Smooth muscle cell (in vitro differentiated cells): ENCODE measurements around the gene MCM6. TPM values are rescaled to one million over a fixed set of nuclear protein-coding genes. Genes with fewer than 3 reads are reported as not detected.
"Not testable (repeated sequence)": the region's sequence is repeated elsewhere in the genome, so short reads cannot be mapped to it uniquely, and the experiment has no call there.

ENCODE experiments used
- DNase-seq: peaks from one replicate; lab custom pipeline; 2025; ENCODE audit not compliant: unreplicated experiment; lab: John Stamatoyannopoulos, UW
- H2AFZ ChIP-seq: fragments of 200-600 bp; sonication (generic); 2 replicates; pipeline ENCODE4 v1.6.0; 2016; ENCODE audit warnings: antibody characterized with exemption, low read depth, mild to moderate bottlenecking
- H3F3A ChIP-seq: fragments of 200-600 bp; sonication (generic); 2 replicates; pipeline ENCODE4 v1.6.0; 2017; ENCODE audit warnings: antibody characterized with exemption, low read depth
- H3K27ac ChIP-seq: fragments of 200-600 bp; sonication (generic); 2 replicates; pipeline ENCODE4 v1.5.1; 2016; ENCODE audit warnings: low read depth, mild to moderate bottlenecking
- H3K27me3 ChIP-seq: fragments of 200-600 bp; sonication (generic); 2 replicates; pipeline ENCODE4 v1.6.1; 2016; ENCODE audit warnings: low read depth, mild to moderate bottlenecking
- H3K36me3 ChIP-seq: fragments of 200-600 bp; sonication (generic); 2 replicates; pipeline ENCODE4 v1.5.1; 2016; ENCODE audit warnings: low read depth
- H3K4me1 ChIP-seq: fragments of 200-600 bp; sonication (generic); 2 replicates; pipeline ENCODE4 v1.5.1; 2016; ENCODE audit warnings: low read depth
- H3K4me2 ChIP-seq: fragments of 200-600 bp; sonication (generic); 2 replicates; pipeline ENCODE4 v1.6.0; 2016; ENCODE audit warnings: mild to moderate bottlenecking
- H3K4me3 ChIP-seq: fragments of 200-600 bp; sonication (generic); 2 replicates; pipeline ENCODE4 v1.5.1; 2016; ENCODE audit warnings: mild to moderate bottlenecking
- H3K79me2 ChIP-seq: fragments of 200-600 bp; sonication (generic); 2 replicates; pipeline ENCODE4 v1.6.0; 2016; ENCODE audit warnings: low read depth, mild to moderate bottlenecking
- H3K9ac ChIP-seq: fragments of 200-600 bp; sonication (generic); 2 replicates; pipeline ENCODE4 v1.6.0; 2016; ENCODE audit warnings: low read depth
- H3K9me3 ChIP-seq: fragments of 200-600 bp; sonication (generic); replicated peaks from 2 replicates; pipeline ENCODE4 v1.5.1; 2016; ENCODE audit warnings: low read depth
- H4K20me1 ChIP-seq: fragments of 200-600 bp; sonication (generic); 2 replicates; pipeline ENCODE4 v1.6.0; 2016; ENCODE audit warnings: low read depth
- WGBS: methylation state at CpG from one replicate; pipeline ENCODE4 v1.1.7; 2016; ENCODE audit warnings: low lambda C conversion rate; 5-methylcytosine and 5-hydroxymethylcytosine counted together
- polyA plus RNA-seq: library from polyadenylated mRNA; unstranded; fragments of >200 nt; fragmentation: Nextera tagmentation; extraction: Ambion mirVana; gene quantifications from 2 replicates; pipeline ENCODE4 v1.2.1, GENCODE V29; 2016
- total RNA-seq: library from RNA; depleted of rRNA; stranded (reverse); fragments of >200 nt; gene quantifications from 2 replicates; pipeline ENCODE4 v1.2.3, GENCODE V29; 2014
- TF ChIP-seq, protein P1 (sequence below): fragments of 200-600 bp; sonication (generic); IDR thresholded peaks from 2 replicates; pipeline ENCODE4 v1.5.1; 2017; ENCODE audit warnings: borderline replicate concordance, mild to moderate bottlenecking, antibody characterized with exemption; ENCODE audit not compliant: insufficient read depth, poor library complexity, severe bottlenecking

The MCM6 gene
- total and polyA plus RNA-seq, 2 experiments from 2014 or later = 17.3 to 19.0 TPM

DNA sequence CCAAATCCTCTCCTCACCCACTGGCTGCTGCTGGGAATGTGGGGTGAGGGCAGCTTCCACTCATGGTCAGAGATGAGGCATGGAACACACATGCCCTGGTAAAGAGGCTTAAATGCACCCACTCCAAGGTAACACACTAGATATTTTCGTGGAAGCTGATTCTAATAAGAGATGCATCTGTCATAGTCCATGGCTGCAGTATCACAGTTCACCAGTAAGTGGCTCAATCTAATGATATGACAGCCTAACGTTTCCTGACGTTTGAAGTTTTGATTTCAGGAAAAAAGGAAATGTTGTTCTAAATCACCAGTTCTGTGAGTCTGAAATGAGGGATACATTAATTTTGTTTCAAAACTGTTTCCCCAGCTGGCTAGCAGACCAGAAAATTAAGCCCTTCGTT, 77.5 kb downstream of the MCM6 start:
- Histone ChIP-seq H2AFZ (no peak overlapping the region), H3K27me3 (no peaks in the 10 kb centered on the region), H4K20me1 (no peaks in the 10 kb centered on the region), H3K4me1 (no peaks in the 10 kb centered on the region), H3K79me2 (no peaks in the 10 kb centered on the region), H3K4me2 (no peak overlapping the region), H3F3A (no peaks in the 10 kb centered on the region), H3K9ac (no peak overlapping the region), H3K27ac (no peak overlapping the region), H3K9me3 (no peaks in the 10 kb centered on the region), H3K4me3 (no peak overlapping the region), H3K36me3 (no peaks in the 10 kb centered on the region)
- no peak for DNase-seq
- TF ChIP-seq, protein P1, sequence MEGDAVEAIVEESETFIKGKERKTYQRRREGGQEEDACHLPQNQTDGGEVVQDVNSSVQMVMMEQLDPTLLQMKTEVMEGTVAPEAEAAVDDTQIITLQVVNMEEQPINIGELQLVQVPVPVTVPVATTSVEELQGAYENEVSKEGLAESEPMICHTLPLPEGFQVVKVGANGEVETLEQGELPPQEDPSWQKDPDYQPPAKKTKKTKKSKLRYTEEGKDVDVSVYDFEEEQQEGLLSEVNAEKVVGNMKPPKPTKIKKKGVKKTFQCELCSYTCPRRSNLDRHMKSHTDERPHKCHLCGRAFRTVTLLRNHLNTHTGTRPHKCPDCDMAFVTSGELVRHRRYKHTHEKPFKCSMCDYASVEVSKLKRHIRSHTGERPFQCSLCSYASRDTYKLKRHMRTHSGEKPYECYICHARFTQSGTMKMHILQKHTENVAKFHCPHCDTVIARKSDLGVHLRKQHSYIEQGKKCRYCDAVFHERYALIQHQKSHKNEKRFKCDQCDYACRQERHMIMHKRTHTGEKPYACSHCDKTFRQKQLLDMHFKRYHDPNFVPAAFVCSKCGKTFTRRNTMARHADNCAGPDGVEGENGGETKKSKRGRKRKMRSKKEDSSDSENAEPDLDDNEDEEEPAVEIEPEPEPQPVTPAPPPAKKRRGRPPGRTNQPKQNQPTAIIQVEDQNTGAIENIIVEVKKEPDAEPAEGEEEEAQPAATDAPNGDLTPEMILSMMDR = no peak
- 81% methylated on average over 4 of the region's 4 CpGs for WGBS

DNA sequence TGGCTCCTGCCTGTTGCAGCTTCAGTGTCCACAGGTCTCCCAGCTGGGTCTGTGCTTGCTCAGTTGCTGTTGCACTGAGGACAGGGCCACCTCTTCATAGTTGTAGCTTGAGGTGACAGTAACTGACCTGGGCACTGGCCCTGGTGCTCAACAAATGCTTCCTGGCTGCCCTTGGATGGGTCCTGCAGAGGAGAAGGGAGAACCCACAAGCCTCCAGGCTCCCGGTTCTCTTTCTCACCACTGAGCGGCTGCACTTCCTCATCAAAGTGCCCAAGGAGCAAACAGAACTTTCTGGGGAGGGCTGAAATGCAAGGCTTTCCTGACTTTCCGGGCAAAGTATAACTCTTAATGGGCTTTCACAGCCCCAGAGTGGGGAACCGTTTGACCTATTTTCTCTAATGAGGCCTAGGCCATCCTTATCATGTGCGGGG, 78.0 kb downstream of the MCM6 start:
- Histone ChIP-seq H3K4me2 (no peak overlapping the region), H3K4me1 (no peaks in the 10 kb centered on the region), H3F3A (no peaks in the 10 kb centered on the region), H3K27me3 (no peaks in the 10 kb centered on the region), H2AFZ (no peak overlapping the region), H3K9me3 (no peaks in the 10 kb centered on the region), H3K36me3 (no peaks in the 10 kb centered on the region), H3K79me2 (no peaks in the 10 kb centered on the region), H3K9ac (no peak overlapping the region), H4K20me1 (no peaks in the 10 kb centered on the region), H3K4me3 (no peak overlapping the region), H3K27ac (no peak overlapping the region)
- no peak for DNase-seq
- TF ChIP-seq, protein P1 = no peak
- 77% methylated on average over 5 of the region's 5 CpGs for WGBS

DNA sequence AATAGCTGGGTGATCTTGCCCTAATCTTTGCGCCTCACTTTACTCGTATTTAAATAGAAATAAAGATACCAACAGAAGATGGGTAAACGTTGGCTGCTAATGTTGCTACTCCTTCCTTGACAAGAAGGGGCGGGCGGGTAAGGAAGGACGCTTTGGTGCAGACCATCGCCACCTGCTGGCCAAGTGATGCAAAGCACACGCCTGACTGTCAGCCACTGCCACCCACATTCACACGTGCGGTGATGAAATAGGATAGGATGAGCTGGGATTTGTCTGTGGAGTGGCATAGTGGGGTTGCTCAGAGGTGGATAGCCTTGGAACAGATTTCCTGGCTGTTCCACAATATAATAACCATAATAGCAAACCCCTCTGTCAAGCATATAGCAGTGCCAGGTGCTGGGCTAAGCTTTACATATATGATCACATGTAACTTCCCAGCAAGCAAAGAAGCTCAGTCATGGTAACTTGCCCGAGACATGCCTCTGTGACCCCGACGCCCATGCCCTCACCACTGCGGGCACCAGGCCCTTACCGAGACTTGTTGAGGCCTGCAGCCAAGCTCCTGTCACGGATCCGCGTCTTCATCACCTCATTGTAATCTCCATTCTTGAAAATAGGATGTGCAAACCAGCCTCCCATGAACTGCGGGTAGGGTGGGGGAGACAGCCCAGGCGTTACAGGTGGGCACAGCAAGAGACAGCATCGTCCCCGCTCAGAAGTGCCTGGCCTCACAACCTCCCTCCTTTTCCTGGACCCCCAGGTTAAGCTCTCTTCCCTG, 78.6 kb downstream of the MCM6 start:
- Histone ChIP-seq H3K27ac (no peak overlapping the region), H3K79me2 (no peaks in the 10 kb centered on the region), H3F3A (no peaks in the 10 kb centered on the region), H4K20me1 (no peaks in the 10 kb centered on the region), H3K4me1 (no peaks in the 10 kb centered on the region), H3K4me3 (no peak overlapping the region), H3K4me2 (no peak overlapping the region), H3K9ac (no peak overlapping the region), H3K36me3 (no peaks in the 10 kb centered on the region), H3K27me3 (no peaks in the 10 kb centered on the region), H3K9me3 (no peaks in the 10 kb centered on the region), H2AFZ (no peak overlapping the region)
- 51% methylated on average over 22 of the region's 22 CpGs for WGBS
- TF ChIP-seq, protein P1 = peak; percentile 90
- DNase-seq = peak; percentile 21

DNA sequence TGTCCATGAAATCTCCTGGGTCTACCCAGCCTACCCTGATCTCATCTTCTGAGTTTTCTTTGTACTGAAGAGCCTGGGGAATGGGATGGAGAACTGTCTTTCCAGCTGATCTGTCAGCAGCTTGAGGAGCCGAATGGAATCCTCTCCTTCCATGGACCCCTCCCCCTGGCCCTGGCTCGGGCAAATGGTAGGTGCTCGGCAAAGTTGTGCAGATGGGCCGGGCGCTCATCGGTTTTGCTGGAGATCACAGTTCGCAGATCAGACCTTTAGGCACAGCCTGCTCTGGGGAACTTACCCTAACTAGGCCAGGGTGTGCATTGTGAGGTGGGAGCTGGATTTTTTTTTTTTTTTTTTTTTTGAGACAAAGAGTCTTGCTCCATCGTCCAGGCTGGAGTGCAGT, 79.6 kb downstream of the MCM6 start:
- TF ChIP-seq, protein P1 = no peak

DNA sequence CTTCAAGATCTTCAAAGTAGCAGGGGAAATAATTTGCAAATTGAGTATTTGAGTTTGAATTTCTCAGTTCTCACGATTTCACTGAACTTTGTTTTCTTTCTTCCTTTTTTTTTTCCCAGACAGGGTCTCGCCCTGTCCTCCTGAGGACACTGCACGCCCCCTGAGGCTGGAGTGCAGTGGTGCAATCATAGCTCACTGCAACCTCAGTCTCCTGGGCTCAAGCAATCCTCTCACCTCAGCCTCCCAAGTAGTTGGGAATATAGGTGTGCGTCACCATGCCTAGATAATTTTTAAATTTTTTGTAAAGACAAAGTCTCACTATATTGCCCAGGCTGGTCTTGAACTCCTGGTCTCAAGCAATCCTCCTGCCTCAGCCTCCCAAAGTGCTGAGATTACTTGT, 80.6 kb downstream of the MCM6 start:
- H3K4me2 ChIP-seq, H3K9ac ChIP-seq, H3K27ac ChIP-seq, H3K9me3 ChIP-seq, H3F3A ChIP-seq, H3K4me1 ChIP-seq, H3K4me3 ChIP-seq, H3K36me3 ChIP-seq, H3K27me3 ChIP-seq, H2AFZ ChIP-seq, DNase-seq, H4K20me1 ChIP-seq, H3K79me2 ChIP-seq: not testable (repeated sequence)
- 90% methylated on average over 4 of the region's 4 CpGs for WGBS

More for the DNA sequence above, 79.6 kb downstream of the MCM6 start:
- H3K4me3 ChIP-seq = no peak overlapping the region
- H3K9ac ChIP-seq = no peak overlapping the region
- H3K79me2 ChIP-seq = no peaks in the 10 kb centered on the region
- no peak overlapping the region for H3K4me2 ChIP-seq
- DNase-seq = no peak
- no peaks in the 10 kb centered on the region for H3F3A ChIP-seq
- no peaks in the 10 kb centered on the region for H3K4me1 ChIP-seq
- 99% methylated on average over 8 of the region's 8 CpGs for WGBS
- no peak overlapping the region for H3K27ac ChIP-seq
- H4K20me1 ChIP-seq = no peaks in the 10 kb centered on the region
- no peaks in the 10 kb centered on the region for H3K9me3 ChIP-seq
- no peak overlapping the region for H2AFZ ChIP-seq
- no peaks in the 10 kb centered on the region for H3K36me3 ChIP-seq
- no peaks in the 10 kb centered on the region for H3K27me3 ChIP-seq
